K562 (cell line): Measurements from ENCODE around the gene LRRC49. TPM values are rescaled to one million over a fixed set of nuclear protein-coding genes. Genes with fewer than 3 reads are reported as not detected.

Source experiments
- SMAD1 ChIP-seq: fragments of 150-350 bp; IDR thresholded peaks from 2 replicates; pipeline ENCODE4 v1.6.1; 2014; ENCODE audit warnings: low read length, low read depth; ENCODE audit not compliant: partially characterized antibody
- polyA plus RNA-seq, 8 experiments: library from polyadenylated mRNA; depleted of rRNA in 4 of 8; stranded (reverse) in 5 of 8; unstranded in 3 of 8; fragments of >200 nt; fragmentation: Nextera tagmentation in 2 of 8; fragmentation: Illumina TruSeq in 1 of 8; extraction: Ambion mirVana in 2 of 8; extraction: Trizol in 1 of 8; gene quantifications; 2 replicates each; pipeline versions ENCODE4 v1.2.1 to v1.2.3, GENCODE V29; 2011 to 2014; ENCODE audit warnings: inconsistent platforms in 1 of 8, missing spikeins in 1 of 8
- total RNA-seq, 7 experiments: library from RNA; depleted of rRNA in 6 of 7; stranded (reverse); fragments of >200 nt in 6 of 7; fragmentation: Illumina TruSeq in 2 of 7; extraction: Trizol in 2 of 7; gene quantifications; 2 replicates each; pipeline versions ENCODE4 v1.2.1 to v1.2.3, GENCODE V29; 2011 to 2021; ENCODE audit warnings: low replicate concordance in 1 of 7
- TF ChIP-seq, protein P1 (sequence below): fragments of 450-650 bp; formaldehyde crosslinking; IDR thresholded peaks from 2 replicates; pipeline ENCODE4 v1.4.0; 2020; ENCODE audit warnings: mild to moderate bottlenecking, moderate library complexity
- TF ChIP-seq, protein P2 (sequence below), 2 experiments: fragments of 450-650 bp in 1 of 2; sonication (generic) in 1 of 2; formaldehyde crosslinking in 1 of 2; IDR thresholded peaks; 2 replicates each; pipeline versions ENCODE4 v1.7.1 to v1.9.0; 2016 to 2022; ENCODE audit warnings: inconsistent platforms in 1 of 2, mild to moderate bottlenecking in 1 of 2, missing genetic modification reagents in 1 of 2
- TF ChIP-seq, protein P3 (sequence below), 2 experiments: fragments of 450-650 bp; IDR thresholded peaks; 2 replicates each; pipeline ENCODE4 v1.6.1; 2016; ENCODE audit warnings: mild to moderate bottlenecking in 2 of 2, borderline replicate concordance in 1 of 2, low read depth in 1 of 2, moderate library complexity in 1 of 2

The LRRC49 gene
- total and polyA plus RNA-seq, 9 of the 15 experiments (the other 6 are each of a cell fraction or from before 2014, with no cell fraction given): 0.32 TPM; not detected in 8

DNA sequence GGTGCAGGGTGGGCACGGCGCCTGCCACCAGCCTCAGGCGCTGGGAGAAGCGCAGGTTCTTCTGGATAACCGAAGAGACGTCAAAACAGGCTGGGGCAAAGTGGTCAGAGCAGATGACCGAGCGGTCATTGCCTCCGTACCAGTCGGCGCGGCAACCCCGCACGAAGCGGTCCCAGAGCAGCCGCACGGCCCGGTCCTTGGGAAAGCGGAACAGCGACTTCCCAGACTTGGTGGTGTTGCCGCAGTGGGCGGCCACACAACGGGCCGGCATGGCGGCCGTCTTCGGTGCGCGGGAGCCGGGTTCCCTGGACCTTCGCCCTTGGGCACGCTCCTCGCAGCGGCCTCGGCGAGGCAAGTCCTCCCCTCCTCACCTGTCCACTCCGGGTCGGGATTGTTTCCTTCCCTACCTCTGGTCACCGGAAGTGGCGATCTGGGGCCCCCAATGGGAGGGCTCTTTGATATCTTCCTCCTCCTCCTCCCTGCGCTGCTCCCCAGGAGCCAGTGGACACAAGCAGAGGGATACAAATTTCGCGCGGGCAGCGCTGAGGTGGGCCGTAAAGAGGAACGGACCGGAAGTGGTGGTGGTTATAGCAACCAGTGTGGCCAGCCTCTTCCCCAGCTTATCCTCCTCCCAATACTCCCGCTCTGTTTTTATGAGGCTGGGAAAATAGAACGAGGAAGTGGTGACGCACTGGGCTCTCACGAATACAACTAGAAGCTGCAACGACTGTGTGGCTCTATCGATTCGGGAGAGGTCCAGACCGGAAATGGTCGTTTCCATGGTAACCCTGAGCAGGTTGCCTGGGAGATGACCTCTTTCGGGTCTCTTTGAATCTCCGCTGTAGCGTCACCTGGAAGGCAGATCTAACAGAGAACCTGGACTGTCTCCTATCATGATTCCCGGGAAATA lies at the start of gene LRRC49, which contains the start of gene THAP10 (continued):
- TF ChIP-seq, protein P1, sequence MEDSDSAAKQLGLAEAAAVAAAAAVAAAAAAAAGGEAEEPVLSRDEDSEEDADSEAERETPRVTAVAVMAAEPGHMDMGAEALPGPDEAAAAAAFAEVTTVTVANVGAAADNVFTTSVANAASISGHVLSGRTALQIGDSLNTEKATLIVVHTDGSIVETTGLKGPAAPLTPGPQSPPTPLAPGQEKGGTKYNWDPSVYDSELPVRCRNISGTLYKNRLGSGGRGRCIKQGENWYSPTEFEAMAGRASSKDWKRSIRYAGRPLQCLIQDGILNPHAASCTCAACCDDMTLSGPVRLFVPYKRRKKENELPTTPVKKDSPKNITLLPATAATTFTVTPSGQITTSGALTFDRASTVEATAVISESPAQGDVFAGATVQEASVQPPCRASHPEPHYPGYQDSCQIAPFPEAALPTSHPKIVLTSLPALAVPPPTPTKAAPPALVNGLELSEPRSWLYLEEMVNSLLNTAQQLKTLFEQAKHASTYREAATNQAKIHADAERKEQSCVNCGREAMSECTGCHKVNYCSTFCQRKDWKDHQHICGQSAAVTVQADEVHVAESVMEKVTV (CRISPR knock-in tag): no peak
- TF ChIP-seq SMAD1: no peak
- TF ChIP-seq, protein P2, sequence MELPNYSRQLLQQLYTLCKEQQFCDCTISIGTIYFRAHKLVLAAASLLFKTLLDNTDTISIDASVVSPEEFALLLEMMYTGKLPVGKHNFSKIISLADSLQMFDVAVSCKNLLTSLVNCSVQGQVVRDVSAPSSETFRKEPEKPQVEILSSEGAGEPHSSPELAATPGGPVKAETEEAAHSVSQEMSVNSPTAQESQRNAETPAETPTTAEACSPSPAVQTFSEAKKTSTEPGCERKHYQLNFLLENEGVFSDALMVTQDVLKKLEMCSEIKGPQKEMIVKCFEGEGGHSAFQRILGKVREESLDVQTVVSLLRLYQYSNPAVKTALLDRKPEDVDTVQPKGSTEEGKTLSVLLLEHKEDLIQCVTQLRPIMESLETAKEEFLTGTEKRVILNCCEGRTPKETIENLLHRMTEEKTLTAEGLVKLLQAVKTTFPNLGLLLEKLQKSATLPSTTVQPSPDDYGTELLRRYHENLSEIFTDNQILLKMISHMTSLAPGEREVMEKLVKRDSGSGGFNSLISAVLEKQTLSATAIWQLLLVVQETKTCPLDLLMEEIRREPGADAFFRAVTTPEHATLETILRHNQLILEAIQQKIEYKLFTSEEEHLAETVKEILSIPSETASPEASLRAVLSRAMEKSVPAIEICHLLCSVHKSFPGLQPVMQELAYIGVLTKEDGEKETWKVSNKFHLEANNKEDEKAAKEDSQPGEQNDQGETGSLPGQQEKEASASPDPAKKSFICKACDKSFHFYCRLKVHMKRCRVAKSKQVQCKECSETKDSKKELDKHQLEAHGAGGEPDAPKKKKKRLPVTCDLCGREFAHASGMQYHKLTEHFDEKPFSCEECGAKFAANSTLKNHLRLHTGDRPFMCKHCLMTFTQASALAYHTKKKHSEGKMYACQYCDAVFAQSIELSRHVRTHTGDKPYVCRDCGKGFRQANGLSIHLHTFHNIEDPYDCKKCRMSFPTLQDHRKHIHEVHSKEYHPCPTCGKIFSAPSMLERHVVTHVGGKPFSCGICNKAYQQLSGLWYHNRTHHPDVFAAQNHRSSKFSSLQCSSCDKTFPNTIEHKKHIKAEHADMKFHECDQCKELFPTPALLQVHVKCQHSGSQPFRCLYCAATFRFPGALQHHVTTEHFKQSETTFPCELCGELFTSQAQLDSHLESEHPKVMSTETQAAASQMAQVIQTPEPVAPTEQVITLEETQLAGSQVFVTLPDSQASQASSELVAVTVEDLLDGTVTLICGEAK (IDR thresholded peaks at IDR 0.05): peak; percentile 89
- TF ChIP-seq, protein P2 (CRISPR knock-in tag; IDR thresholded peaks at IDR 0.05): no peak
- TF ChIP-seq, protein P3, sequence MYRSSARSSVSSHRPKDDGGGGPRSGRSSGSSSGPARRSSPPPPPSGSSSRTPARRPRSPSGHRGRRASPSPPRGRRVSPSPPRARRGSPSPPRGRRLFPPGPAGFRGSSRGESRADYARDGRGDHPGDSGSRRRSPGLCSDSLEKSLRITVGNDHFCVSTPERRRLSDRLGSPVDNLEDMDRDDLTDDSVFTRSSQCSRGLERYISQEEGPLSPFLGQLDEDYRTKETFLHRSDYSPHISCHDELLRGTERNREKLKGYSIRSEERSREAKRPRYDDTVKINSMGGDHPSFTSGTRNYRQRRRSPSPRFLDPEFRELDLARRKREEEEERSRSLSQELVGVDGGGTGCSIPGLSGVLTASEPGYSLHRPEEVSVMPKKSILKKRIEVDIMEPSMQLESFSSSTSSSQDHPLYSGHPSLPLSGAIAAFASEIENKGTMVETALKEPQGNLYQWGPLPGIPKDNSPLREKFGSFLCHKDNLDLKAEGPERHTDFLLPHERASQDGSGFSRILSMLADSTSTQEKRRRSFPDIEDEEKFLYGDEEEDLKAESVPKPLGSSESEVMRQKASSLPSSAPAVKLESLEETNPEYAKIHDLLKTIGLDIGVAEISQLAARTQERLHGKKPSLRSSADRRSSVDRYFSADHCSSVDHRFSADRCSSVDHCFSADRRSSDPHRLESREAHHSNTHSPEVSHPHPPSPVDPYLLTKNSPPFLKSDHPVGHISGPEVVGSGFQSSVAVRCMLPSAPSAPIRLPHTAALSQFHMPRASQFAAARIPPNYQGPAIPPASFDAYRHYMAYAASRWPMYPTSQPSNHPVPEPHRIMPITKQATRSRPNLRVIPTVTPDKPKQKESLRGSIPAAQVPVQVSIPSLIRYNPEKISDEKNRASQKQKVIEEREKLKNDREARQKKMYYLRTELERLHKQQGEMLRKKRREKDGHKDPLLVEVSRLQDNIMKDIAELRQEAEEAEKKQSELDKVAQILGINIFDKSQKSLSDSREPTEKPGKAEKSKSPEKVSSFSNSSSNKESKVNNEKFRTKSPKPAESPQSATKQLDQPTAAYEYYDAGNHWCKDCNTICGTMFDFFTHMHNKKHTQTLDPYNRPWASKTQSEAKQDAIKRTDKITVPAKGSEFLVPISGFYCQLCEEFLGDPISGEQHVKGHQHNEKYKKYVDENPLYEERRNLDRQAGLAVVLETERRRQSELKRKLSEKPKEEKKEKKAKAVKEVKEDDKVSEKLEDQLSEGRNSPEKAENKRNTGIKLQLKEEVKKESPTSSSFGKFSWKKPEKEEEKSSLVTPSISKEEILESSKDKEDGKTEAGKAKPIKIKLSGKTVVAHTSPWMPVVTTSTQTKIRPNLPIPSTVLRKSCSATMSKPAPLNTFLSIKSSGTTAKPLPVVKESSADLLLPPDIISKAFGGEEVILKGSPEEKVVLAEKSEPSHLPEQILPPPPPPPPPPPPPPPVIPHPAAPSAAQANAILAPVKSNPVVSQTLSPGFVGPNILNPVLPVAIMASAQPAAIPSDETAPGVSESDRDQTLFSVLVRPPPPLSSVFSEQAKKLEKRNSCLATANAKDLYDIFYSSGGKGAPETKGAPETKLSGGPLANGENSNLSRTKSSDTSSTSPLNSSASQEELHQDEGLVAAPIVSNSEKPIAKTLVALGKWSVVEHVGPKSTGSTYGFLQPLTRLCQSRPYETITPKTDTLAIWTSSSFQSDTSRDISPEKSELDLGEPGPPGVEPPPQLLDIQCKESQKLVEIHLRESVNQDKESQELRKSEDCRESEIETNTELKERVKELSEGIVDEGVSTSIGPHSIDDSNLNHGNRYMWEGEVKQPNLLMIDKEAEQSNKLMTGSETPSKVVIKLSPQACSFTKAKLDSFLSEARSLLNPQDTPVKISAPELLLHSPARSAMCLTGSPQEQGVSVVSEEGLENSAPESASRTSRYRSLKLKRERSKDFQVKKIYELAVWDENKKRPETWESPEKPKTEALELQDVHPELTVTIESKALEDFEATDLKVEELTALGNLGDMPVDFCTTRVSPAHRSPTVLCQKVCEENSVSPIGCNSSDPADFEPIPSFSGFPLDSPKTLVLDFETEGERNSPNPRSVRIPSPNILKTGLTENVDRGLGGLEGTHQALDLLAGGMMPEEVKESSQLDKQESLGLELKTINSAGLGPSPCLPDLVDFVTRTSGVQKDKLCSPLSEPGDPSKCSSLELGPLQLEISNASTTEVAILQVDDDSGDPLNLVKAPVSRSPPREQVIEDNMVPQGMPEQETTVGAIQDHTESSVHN (IDR thresholded peaks at IDR 0.05; ENCODE audit: borderline replicate concordance in 1 of 2, low read depth in 1 of 2): no peak
